Fibroblast of mammary gland (primary cell): ENCODE data around the gene LIN37.
"Not testable (repeated sequence)": the region's sequence is repeated elsewhere in the genome, so short reads cannot be mapped to it uniquely, and the experiment has no call there.

Experiments
- DNase-seq: peaks from one replicate; pipeline ENCODE4 v3.0.0-alpha.2; 2010; ENCODE audit warnings: low read depth
- H3K4me3 ChIP-seq: 2 replicates; pipeline ENCODE4 v1.5.1; 2011; ENCODE audit warnings: low read depth, mild to moderate bottlenecking, low read length, moderate library complexity; ENCODE audit not compliant: control insufficient read depth
- TF ChIP-seq, protein P1 (sequence below): conservative IDR thresholded peaks from 2 replicates; pipeline ENCODE4 v1.5.1; 2011; ENCODE audit warnings: low read depth, low read length, inconsistent platforms; ENCODE audit not compliant: control insufficient read depth, insufficient read depth

LIN37 gene

DNA sequence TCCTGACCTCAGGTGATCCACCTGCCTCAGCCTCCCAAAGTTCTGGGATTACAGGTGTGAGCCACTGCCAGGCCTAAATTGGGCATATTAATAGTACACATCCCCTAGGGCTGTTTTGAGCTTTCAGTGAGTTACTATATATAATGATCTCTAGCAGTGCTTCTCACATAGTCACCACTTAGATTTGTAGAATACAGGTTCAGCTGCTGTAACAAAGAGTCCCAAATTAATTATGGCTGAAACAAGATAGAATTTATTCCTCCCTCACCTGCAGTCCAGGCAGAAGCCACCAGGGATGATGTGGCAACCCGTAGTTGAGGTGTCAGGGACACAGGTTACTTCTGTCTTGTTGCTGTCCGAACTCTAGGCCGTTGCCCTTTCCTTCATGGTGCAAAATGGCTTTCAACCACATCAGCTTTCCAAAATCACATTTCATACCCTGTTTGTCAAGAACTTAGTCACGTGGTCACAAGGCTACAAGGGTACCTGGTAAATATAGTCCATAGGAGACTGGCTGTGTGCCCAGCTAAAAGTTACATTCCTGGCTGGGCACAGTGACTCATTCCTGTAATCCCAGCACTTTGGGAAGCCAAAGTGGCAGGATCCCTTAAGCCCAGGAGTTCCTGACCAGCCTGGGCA, 12.5 kb downstream of the LIN37 start:
- TF ChIP-seq, protein P1, sequence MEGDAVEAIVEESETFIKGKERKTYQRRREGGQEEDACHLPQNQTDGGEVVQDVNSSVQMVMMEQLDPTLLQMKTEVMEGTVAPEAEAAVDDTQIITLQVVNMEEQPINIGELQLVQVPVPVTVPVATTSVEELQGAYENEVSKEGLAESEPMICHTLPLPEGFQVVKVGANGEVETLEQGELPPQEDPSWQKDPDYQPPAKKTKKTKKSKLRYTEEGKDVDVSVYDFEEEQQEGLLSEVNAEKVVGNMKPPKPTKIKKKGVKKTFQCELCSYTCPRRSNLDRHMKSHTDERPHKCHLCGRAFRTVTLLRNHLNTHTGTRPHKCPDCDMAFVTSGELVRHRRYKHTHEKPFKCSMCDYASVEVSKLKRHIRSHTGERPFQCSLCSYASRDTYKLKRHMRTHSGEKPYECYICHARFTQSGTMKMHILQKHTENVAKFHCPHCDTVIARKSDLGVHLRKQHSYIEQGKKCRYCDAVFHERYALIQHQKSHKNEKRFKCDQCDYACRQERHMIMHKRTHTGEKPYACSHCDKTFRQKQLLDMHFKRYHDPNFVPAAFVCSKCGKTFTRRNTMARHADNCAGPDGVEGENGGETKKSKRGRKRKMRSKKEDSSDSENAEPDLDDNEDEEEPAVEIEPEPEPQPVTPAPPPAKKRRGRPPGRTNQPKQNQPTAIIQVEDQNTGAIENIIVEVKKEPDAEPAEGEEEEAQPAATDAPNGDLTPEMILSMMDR, result no peak
- H3K4me3 ChIP-seq, result no peak overlapping the region
- DNase-seq, result no peak

DNA sequence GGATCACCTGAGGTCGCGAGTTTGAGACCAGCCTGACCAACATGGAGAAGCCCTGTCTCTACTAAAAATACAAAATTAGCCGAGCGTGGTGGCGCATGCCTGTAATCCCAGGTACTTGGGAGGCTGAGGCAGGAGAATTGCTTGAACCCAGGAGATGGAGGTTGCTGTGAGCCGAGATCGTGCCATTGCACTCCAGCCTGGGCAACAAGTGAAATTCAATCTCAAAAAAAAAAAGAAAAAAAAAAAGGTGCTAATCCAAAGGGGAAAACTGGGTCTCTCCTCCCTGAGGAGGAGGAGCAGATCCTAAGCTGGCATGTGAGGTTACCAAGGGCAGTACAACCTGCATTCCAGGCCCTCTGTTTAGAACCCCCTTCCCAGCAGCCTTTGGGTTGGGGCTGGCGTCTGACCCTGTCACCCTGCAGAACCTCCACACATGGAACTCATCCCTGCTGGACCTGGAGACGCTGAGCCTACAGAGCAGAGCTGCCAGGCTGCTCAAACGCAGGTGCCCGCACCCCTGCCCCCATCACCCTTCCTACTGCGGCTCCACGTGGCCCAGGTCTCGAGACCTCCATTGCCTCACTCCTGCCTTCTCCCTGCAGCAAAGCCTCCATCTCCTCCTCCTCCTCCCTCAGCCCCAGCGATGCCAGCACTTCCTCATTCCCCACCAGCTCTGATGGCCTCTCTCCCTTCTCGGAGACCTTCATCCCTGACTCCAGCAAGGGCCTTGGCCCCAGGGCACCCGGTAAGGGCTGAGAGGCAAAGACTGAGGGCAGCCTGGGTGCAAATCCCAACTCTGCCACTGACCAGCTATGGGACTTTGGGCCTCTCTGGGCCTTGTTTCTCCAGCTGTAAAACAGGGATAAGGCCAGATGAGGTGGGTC, 16.3 kb downstream of the LIN37 start:
- H3K4me3 ChIP-seq, result no peak overlapping the region
- no peak for DNase-seq
- TF ChIP-seq, protein P1, result no peak

GRCh38 chr19:35766571-35767104, 18.3 kb downstream of the LIN37 start:
- no peak overlapping the region for H3K4me3 ChIP-seq
- no peak for DNase-seq
- TF ChIP-seq, protein P1, result no peak

- TF ChIP-seq, protein P1, result no peak
- no peak overlapping the region for H3K4me3 ChIP-seq
- no peak for DNase-seq
Observed at GRCh38 chr19:35767288-35768081, 19.1 kb downstream of the LIN37 start.

- no peak overlapping the region for H3K4me3 ChIP-seq
- TF ChIP-seq, protein P1, result no peak
- DNase-seq, result no peak
Observed at GRCh38 chr19:35768082-35768421, 19.7 kb downstream of the LIN37 start.

DNA sequence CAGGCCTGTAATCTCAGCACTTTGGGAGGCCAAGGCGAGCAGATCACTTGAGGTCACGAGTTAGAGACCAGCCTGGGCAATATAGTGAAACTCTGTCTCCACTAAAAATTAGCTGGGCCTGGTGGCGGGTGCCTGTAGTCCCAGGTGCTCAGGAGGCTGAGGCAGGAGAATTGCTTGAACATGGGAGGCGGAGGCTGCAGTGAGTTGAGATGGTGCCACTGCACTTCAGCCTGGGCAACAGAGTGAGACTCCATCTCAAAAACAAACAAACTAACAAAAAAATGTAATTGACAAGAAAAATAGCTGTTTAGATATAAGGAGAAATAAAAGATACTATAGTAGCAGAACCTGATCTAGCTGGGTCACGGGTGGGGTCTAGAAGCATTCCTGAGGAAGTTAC, 24.0 kb downstream of the LIN37 start:
- not testable (repeated sequence) for H3K4me3 ChIP-seq, DNase-seq
